GM19324 (cell line): Measurements from ENCODE around the gene SOCS1.

Experiments
- ATAC-seq: cut with Tn5 transposase; IDR thresholded peaks from one replicate; pipeline ENCODE4 v1.9.1; 2021; ENCODE audit warnings: mild to moderate bottlenecking, moderate library complexity; ENCODE audit not compliant: unreplicated experiment, low FRiP score

The SOCS1 gene

DNA sequence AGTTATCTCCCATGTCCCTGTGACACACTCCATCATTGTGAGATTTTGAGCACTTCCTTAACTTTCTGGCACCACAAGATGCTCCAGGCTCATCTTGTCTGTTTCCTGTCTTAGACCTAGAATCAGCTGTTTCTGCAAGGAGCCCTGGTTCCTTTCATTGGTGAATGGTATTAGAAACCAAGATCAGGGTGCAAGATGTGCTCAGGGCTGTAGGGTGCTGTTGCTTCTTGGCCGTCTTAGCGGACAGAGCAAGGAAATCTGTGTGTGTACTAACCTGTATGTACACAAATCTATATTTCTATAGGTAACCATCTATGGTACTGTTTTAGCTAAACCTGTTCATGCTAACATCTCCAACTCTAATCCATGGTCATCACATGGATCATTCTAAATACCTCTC, 33.2 kb upstream of the SOCS1 start:
- no peak for ATAC-seq

DNA sequence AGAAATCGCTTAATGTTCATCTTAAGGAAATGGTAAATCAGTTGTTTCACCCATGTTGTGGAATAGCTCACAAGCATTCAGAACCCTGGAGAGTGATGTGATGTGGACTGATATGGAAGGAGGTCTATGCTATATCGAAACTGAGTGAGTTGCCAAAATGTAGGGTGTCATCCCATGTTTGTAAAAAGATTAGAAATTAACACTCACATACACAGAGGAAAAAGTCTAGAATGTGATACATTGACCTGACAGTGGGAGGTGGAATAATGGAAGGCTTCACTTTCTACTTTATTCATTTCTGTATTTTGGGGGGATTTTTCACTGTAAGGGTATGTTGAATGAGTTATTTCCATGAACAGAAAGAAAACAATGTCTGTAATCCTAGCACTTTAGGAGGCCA, 29.8 kb upstream of the SOCS1 start:
- ATAC-seq: no peak

DNA sequence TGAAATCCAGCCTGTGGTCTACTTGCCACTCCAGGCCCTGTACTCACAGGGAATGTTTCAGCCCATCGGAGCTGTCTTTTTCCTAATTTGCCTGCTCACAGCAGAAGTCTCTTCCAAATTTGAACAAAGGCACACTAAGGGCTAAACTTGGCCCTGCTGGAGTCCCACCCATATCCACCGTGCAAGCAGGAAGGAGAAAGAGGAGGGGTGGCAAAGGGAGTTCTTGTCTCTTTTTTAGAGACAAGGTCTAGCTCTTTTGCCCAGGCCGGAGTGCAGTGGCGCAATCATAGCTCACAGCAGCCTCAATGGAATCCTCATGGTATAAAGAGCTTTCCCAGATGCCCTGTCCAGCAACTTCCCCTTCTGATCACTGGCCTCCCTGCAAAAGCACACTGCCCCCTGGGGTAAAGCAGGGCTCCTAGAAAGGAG, 27.8 kb upstream of the SOCS1 start:
- no peak for ATAC-seq

DNA sequence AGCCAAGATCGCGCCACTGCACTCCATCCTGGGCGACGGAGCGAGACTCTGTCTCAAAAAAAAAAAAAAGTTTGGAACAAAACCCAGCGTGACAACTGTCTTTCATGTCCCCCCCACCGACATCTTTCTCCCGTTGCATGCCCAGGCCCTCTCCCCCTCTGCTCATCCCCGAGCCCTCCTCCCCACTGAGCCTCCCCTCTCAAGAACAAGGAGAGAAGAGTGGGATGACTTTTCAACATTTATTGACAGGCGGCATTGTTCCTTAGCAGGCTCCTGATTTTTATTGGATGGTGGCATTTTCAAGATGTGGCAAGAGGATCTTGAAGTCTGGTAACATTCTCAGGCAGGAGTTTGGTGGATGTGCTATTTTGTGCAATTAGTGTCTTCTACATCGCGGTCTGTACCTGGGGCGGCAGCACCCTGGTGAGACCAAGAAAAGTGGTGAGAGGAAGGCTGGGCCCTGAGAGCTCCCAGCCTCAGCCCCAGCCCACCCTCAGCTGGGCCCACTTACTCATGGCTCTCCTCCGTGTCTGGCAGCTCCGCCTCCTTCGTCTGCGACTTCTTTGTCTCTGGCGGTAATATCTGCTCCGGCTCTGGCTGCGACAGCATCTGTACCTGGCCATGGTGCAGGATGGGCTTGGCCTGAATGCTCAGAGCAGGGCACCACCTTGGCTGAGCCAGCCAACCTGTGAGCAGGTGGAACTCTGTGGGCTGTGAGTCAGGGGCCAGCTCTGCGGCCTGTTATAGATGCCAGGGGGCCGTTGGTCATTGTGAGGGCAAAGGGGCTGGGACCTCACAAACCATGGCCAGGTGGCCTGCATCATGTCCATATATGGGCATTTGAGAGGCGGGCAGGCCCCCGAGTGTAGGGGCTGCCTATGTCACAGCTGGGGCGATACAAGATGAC, 24.9 kb upstream of the SOCS1 start, which contains the start of gene PRM1:
PRM1 (minus strand) TSS at position 715 of the 907 bp plus-strand sequence; CDS start at position 623, 92 bp downstream.
- no peak for ATAC-seq

DNA sequence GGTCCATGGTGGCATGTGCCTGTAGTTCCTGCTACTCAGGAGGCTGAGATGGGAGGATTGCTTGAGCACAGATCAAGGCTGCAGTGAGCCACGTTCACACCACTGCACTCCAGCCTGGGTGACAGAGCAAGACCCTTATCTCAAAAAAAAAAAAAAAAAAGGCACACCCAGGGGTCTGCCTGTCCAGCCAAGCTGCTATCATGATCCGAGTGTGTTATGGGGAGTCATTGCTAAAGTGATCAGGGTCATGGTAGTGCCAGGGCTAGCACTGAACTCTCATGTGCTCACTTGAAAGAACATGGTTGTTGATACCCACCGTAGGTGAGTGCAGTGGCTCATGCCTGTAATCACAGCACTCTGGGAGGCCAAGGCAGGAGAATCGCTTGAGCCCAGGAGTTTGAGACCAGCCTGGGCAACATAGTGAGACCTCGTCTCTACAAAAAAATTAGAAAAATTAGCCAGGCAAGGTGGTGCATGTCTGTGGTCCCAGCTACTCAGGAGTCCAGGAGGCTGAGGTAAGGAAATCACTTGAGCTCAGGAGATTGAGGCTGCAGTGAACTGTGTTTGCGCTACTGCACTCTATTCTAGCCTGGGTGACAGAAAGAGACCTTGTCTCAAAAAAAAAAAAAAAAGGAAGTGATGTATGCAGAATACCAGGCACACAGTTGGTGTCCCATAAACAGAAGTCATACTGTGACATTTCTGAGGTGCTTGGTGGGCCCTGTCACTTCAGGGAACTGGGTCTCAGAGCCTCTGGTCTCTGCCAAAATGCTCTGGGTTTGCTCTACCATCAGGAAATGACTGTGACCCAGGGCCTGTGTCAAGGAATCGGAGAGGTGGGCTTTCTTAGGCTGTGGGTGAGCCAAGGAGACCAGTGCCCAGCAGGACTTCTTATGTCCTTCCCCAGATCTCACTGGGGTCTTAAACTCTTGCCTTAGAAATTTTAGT, 23.0 kb upstream of the SOCS1 start:
- ATAC-seq: no peak

DNA sequence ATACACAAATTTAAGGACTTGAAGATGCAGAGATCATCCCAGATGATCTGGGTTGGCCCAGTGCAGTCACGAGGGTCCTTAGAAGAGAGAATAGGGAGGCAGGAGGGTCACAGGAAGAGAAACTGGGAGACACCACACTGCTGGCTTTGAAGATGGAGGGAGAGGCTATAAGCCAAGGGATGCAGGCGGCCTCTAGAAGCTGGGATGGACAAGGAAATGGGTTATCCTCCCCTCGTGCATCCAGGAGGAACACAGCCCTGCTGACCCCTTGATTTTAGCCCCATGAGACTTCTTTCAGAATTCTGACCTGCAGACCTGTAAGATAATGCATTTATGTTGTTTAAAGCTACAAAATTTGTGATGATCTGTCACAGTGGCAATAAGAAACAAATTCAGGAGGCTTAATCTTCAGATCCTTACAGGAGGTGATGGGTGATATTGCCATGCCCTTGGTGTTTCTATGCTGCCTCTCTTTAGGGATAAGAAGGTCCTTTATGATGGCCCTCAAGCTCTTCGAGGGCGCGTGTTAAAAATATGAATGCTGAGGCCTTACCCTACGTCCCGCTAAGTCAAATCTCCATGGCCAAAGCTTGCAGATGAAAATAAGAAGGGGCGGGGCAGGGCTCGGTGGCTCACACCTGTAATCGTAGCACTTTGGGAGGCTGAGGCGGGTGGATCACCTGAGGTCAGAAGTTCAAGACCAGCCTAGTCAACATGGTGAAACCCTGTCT, 21.8 kb upstream of the SOCS1 start:
- ATAC-seq: no peak

DNA sequence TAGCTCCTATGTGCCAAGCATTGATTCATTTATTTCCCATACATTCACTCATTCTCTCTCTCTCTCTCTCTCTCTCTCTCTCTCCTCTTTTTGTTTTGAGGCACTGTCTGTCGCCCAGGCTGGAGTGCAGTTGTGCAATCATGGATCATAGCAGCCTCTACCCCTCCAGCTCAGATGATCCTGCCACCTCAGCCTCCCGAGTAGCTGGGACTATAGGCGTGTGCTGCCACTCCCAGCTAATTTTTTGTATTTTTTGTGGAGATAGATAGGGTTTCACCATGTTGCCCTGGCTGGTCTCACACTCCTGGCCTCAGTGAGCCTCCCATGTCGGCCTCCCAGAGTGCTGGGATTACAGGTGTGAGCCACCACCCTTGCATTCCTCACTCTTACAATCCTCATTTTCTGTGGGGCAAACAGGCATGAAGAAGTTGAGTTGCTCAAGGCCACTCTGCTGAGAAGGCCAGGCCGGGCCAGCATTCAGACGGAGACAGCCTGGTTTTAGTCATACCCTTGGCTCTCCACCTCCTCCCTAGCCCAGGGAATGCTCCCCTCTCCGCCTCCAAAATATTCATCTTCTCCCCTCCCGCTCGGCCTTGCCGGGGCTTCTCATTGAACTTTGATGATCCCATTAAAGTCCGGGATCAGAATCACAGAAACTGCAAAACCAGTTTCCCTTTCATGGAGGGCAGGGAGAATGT, 21.0 kb upstream of the SOCS1 start:
- no peak for ATAC-seq

DNA sequence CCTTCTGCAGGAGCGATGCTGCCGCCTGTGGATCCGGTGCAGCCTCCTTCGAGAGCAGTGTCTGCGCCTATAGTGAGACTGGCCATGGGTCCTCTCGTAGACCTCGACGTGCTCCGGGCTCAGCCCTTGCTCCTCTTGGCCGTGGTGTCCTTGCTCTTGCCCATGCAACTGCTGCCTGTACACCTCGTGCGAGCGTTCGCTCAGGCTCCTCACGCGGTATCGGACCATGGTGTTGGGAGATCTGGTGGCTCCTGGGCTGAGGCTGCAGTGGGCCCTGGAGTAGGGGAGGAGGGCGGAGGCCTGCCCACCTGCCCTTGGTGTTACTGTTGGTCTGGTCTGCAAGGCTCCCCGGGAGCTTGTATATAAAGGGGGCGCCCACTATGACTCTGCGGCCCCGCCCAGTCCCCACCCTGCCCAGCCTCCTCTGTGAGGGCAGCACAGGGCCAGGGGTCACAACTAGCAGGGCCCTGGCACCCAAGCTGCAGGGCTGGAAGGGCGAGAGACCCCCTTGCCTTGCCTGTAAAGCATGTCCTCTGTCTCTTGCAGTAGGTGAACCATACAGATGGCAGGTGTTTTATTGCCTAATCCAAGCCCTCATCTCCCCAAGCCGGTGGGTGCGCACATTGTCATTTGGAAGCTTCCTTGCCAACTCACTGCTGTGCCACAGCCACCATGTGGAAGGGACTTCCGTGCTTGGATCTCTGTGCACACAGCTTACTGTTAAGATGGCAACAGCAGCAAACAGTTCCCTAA, 20.3 kb upstream of the SOCS1 start, which contains the start of gene PRM2:
PRM2 (minus strand) TSS at position 338 of the 753 bp plus-strand sequence; CDS start at position 228, 110 bp downstream.
- no peak for ATAC-seq

DNA sequence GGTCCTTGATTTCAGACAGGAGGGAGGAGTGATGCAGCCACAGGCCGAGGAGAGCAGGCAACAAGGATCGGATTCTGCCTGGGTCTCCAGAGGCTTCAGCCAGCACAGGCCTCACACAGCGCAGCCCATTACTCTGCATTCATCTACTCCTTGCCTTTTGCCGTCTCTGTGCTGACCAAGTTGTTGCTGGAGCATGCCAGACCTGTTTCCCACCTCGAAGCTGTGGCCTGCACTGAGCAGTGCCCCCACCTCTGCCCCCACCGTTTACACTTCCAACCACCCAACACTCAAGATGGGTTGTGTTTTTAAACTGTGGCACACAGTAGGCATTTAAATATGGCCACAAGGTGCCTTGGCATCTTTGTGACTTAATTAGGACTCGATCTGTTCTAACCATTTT, 19.0 kb upstream of the SOCS1 start:
- no peak for ATAC-seq

DNA sequence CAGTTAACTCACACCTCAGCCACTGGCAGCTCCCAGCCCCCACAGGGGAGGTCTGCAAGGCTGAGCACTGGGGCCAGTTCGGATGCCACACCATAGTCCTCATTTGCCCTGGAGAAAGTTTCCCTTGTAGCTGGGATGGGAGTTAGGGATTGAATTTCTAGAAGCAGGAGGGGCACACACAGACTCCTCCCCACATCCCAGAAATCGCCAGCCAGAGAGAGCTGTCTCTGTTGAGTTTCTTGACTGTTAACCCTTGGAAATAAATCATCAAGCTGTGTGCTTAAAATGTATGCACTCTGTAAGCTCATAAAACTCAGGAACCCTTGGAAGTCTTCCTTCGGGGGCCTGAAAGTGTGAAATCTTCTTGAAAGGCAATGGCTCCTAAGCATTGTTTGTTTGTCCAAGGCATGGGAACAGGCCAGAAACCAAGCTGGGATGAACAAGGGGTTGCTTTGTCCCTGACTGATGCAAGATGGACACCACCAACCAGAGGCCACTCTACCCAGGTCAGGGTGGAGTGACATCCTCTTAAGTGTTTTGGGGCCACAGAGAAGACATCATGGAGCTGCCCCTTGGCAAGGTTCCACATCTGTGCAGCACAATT, 17.8 kb upstream of the SOCS1 start:
- no peak for ATAC-seq

DNA sequence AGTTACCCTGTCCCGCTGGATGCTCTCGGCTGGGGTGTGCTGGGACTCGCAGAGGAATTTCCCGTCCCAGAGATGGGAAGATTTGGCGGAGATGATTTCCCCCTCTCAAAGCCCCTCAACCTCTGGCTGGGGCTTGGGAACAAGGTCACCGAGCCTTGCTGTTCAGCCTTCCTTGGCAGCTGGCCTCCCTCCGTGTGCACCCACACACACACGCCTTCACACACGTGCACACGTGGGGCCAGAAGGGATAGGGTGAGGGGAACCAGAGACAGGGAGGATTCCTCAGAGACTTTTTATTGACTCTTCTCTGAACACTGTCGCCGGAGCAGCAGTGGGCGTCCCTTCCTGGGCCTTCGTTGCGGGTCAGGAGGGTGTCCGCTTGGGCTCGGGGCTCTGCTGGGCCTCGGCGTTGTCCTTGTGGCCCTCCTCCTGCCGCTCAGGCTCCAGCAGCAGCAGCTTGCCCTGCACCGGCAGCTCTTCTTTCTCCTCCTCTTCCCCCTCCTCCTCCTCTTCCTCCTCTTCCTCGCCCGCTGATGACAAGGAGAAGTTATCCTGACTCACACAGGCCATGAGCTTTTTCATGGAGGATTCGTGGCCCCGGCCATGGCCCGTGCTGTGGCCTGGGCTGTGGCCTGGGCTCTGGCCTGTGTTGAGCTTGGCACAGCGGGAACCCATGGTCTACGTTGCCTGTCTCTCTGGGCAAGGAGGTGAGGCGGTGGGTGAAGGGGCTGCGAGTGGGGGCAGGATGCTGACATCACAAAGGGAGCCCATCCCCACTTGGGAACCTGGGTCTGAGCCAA, 17.1 kb upstream of the SOCS1 start, which contains the start of gene PRM3:
PRM3 (minus strand) TSS at position 709 of the 800 bp plus-strand sequence; CDS start at position 675, 34 bp downstream.
- ATAC-seq: no peak

DNA sequence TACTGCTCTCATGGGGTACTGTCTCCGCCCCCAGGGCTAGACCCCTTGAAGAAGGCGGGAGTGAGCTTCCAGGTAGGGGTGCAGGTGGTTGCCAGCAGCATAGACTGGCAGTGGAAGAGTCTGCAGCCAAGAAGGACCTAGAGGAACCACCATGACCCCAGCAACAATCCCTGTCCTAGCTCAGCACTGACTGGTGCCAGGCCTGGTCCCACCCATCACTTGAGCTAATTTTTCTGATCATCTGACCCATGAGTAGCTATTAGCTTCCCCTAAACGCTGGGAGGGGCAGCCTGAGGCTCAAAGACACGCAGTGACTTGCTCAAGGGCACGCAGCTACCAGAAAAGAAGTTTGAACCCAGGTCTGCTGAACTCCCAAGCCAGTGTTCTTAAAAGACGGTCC, 16.5 kb upstream of the SOCS1 start:
- ATAC-seq: no peak

DNA sequence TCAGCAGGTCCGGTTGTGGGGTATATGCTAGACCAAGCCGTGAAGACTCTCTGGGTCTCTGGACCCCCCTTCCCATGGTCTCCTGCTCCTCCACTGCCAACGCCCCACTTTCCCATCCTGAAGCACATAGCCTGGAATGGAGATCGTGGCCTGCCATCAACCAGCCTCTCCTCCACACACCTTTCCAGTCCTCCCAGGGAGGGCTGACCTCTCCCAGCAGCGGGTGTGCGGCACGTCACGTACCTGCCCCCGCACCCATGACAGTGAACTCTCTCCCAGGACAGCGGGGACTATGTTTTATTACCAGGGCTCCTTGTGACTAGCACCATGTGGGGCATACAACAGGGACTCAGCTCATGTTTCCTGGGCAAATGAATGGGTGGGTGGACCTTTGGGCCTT, 15.6 kb upstream of the SOCS1 start:
- ATAC-seq: no peak

DNA sequence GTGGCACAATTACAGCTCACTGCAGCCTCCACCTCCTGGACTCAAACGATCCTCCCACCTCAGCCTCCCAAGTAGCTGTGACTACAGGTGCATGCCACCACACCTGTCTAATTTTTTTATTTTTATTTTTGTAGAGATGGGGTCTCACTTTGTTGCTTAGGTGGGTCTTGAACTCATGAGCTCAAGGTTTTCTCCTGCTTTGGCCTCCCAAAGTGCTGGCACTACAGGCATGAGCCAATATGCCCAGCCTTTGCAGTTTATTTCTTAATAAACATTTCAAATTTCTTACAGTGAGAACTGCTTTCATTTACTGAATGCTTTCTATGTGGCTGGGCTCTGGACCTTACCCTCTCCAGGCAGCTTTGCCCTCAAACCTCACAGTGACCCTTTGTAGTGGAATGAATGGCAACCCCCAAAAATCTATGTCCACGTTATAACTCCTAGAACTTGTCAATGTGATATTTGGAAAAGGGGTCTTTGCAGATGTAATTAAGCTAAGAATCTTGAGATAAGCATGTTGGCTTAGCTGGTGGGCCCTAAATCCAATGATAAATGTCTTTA, 14.7 kb upstream of the SOCS1 start:
- ATAC-seq: no peak

DNA sequence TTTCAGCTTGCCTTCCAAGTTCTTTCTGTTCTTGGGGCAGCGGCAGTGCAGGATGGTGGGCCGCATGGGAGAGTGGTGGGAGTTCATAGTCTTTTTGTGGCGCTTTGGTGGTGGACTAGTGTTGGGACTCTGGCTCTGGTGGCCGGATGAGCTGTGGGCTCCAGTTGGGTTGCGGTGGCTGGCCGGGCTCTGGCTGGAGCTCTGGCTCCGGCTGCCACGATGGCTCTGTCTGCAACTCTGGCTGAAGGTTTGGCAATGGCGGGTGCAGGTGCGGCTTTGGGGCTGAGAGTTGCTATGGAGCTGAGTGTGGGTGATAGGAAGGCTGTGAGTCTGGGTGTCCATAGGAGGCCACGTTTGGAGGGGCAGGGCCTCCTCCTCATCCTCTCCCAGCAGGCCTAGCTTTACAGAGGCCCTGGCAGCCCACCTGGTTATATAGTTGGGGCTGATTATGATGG, 12.9 kb upstream of the SOCS1 start, which contains the start of gene TNP2:
TNP2 (minus strand) TSS at position 405 of the 455 bp plus-strand sequence; CDS start at position 342, 63 bp downstream.
- no peak for ATAC-seq

DNA sequence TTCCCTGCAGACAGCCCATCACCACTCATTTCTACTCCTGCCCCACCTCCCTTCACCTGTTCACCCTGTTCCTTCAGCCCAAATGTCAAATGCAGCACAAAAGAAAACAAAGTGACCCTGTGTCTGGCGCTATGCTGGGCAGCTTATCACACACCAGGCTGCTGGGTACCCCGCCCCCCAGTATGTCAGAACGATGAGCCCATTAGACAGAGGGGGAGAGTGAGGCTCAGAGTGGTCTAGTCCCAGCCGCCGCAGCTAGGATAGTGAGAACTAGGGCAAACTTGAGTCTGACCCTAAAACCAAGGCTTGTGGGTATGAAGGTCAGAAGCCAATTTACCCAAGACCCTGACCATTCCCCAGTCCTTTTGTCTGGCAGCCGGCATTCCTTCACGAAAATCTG, 9.1 kb upstream of the SOCS1 start:
- no peak for ATAC-seq

DNA sequence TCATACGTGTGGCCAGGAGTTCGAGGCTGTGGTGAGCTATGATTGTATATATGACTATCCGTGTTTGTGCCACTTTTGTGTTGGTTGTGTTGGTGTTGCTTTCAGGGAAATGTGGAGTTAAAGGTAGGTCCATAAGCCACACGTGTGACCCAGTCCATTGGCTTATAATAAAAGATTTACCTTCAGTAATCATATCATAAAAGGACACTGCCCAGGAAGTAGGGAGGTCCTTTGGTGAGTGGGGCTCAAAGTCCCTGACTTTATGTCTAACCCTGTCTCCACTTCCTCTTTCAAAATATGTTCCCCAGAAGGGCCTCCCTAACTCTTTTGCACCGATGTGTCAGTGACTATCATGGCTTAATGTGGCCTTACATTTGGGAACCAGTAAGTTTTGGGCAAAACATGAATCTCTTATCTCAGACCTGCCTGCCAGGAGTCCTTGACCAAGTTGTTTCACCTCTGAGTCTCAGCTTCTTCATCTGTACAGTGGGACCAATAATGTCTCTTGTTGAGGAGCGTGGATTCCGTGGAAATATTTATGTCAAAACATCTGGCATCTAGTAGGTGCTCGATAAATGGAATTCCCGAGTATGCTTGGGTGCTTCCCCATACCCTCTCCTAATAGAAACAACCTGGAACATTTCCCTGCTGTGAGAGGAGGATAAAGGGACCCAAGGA, 8.3 kb upstream of the SOCS1 start:
- no peak for ATAC-seq
